Body of pancreas (tissue), 4 donors: ENCODE data around the gene ITPR2.

Experiments
- CTCF ChIP-seq, 7 experiments: fragments of 450-650 bp in 4 of 7; fragments of 200-600 bp in 3 of 7; sonication (generic) in 3 of 7; IDR thresholded peaks; one replicate each; pipeline ENCODE4 v1.5.1; 2016 to 2019; ENCODE audit warnings: antibody characterized with exemption in 7 of 7
- POLR2A ChIP-seq, 3 donors: fragments of 450-650 bp; IDR thresholded peaks; one replicate each; pipeline ENCODE4 v1.6.1; 2016; ENCODE audit warnings: antibody characterized with exemption in 3 of 3, mild to moderate bottlenecking in 2 of 3

- no peak for TF ChIP-seq CTCF (IDR thresholded peaks at IDR 0.05)
- TF ChIP-seq POLR2A (IDR thresholded peaks at IDR 0.05) = no peak
Observed at GRCh38 chr12:26845984-26846383, 13.0 kb upstream of the ITPR2 start.
